GM18505 (cell line): Measurements from ENCODE around the gene ZNF689.

ENCODE experiments used
- ATAC-seq: cut with Tn5 transposase; IDR thresholded peaks from one replicate; pipeline ENCODE4 v1.9.1; 2021; ENCODE audit not compliant: unreplicated experiment
- POLR2A ChIP-seq: IDR thresholded peaks from 4 replicates; pipeline ENCODE4 v1.6.1; 2011; ENCODE audit warnings: borderline replicate concordance; ENCODE audit not compliant: insufficient read depth, insufficient read length; ENCODE audit errors: extremely low read depth

Gene ZNF689

DNA sequence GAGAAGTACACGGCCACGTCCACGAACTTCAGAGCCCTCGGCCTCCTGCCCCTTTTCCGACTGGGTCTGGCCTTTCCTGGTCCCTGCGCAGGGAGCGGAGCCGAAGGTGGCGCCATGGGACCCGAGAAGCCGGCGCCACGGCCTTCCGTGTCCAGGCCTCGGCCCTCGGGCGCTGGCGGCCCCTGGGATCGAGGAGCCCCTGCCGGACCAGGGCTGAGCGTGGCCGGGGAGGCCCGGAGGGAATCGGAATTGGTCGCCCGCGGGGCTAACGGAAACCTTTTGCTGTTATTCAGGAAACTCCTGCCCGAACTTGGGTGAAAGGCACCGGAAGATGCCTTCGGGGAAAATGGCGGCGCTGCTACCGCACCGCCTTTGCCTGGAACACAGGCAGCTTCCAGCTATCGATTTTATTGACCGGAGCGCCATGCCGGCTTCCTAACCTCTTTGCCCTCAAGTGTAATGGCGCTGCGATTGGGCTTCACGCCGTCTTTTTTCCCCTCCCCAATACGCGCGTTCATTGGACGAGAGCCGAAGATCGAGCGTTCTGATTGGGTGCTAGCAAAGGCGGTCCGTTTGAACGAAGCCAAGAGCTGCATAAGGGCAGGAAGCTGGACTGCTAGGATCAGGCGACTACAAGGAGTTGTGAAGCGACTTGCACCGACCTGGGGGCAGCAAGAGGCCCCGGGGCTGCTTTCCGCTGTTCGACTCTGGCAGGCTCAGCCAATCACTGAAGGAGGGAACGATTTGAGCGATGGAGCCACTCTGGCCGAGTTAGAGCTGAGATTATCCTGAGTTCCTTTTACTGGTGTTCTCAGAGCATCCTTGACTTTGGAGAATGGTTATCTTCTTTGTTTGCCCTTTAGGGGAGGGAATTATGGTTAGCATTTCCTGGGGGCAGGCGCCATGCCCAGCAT, at the start of gene ZNF689:
Gene ZNF689, minus strand, starts transcription at position 464 of the 914 bp plus-strand sequence. Its CDS starts 348 bp downstream, at position 116.
- peak; percentile 82 for ATAC-seq
- TF ChIP-seq POLR2A, result peak; percentile 84

DNA sequence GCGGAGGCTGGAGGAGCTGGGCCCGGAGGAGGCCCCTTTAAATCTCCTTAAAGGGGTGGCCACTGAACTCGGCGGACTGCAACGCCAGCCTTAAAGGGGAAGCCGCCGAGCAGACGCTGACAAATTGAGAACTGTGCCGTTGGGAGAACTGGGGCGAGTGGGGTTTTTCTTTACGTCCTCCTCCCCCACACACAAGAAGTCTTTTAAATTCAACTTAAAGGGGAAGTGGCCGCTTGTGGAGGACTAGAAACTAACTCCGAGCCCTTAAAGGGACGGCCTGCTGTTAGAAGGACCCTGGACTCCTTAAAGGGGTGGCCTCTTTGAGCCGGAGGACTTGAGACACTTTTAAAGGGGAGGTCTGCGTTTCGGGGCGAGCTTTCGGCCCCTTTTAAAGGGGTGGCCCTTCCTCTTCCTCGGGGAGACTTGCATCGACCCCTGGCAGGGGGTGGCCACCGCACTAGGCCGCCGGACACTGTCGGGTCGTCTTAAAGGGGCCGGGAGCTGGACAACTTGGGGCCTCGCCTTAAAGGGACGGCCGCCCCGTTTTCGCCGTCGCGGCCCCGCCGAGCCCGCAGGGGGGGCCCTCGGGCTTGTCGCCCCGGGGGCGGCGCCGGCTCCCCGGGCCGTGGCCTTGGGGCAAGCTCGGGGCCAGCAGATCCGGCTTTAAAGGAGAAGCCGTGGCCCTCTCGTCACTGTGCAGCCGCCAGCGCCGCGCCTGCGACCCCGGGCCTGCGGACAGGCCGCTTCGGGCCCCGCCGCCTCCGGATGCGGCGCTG, 48.7 kb upstream of the ZNF689 start:
- ATAC-seq, result peak; percentile 27
- peak; percentile 57 for TF ChIP-seq POLR2A

DNA sequence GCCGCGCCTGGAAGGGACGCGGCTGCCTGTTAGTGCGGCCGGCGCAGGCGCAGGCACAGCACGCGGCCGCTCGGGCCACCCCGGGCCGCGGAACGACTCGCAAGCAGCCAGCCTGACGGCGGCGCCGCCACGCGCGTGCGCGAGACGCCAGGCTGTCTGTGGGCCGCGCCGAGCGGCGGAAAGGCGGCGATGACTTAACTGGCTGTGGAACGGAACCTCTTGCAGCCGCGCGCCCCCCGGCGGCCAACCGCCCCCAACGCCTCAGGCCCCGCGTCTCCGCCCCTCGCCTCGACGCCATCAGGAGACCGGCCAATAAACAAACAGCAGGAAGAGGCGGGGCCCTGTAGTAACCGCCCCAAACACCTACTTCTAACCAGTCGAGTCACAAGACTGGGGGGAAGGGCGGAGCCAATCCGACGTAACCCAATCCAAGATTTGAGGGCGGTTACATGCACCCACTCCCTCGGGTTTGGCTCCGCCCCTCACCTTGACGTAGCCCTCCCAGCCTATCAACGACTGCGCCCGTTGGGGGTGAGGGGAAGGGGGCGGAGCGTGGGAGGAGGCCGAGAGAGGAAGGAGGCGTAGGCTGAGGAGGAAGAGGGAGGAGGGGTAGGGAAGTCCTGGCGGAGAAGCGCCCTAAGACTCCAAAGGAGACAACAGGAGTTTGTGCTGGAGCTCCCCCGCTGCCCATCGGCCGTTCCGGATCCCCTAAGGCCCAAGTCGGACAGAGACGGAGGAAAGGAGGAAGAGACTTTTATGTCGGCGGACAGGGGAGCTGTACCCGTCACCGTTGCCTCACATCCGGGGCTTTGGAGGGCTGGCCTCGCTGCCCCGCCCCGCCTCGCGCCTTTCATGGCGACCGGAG, 47.9 kb upstream of the ZNF689 start, which contains the start of gene FBRS:
Gene FBRS, plus strand, starts transcription at position 566 of the 865 bp plus-strand sequence. CDS start 1,088 bp downstream, outside the sequence.
- TF ChIP-seq POLR2A, result peak; percentile 77
- peak; percentile 62 for ATAC-seq

GRCh38 chr16:30656974-30657865, 47.0 kb upstream of the ZNF689 start:
- TF ChIP-seq POLR2A, result no peak
- ATAC-seq, result no peak

DNA sequence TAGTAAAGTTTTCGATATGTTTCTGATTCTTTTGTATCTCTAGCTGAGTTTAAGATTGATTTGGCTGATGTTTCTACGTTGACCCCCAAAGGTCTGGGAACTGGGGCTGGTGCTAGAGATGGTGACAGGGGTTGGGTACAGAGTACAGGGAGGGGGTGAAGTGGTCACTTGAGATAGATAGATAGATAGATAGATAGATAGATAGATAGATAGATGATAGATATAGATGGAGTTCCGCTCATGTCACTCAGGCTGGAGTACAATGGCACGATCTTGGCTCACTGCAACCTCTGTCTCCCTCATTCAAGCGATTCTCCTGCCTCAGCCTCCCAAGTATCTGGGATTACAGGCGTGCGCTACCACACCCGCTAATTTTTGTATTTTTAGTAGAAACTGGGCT, 46.2 kb upstream of the ZNF689 start:
- no peak for TF ChIP-seq POLR2A
- no peak for ATAC-seq

DNA sequence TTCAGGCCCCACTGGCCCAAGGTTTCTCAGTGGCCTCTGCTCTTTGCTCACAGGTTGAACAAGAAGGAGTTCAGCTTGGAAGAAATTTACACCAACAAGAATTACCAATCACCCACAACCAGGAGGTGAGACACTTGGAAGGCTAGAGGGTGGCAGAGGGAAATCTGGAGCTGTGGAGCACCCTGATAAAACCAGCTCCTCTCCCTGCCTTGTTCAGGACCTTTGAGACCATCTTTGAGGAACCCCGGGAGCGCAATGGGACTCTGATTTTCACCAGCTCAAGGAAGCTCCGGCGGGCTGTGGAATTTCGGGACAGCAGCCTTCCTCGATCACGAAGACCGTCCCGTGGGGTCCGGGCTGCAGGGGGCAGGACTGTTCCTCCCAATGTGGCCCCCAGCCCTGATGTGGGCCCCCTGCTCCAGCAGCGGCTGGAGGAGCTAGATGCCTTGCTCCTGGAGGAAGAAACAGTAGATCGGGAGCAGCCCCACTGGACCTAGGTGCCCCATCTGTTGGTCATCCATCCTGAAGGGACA, 45.7 kb upstream of the ZNF689 start:
- no peak for ATAC-seq
- TF ChIP-seq POLR2A, result no peak

DNA sequence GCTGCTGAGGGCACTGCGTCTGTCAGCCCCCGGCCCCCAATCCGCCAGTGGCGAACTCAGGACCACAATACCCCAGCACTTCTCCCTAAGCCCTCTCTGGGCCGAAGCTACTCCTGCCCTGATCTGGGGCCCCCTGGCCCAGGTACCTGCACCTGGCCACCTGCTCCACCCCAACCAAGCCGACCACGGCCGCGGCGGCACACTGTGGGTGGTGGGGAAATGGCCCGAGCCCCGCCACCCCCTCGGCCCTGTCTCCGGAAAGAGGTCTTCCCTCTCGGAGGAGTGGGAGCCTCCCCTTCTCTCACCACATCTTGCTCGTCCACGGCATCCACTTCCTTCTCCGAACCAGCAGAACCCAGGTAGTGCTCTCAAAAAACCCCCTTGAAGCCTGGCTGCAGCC, 44.7 kb upstream of the ZNF689 start:
- no peak for TF ChIP-seq POLR2A

GRCh38 chr16:30652718-30653117, 42.5 kb upstream of the ZNF689 start:
- ATAC-seq, result no peak
- no peak for TF ChIP-seq POLR2A

More for the DNA sequence above, 44.7 kb upstream of the ZNF689 start:
- no peak for ATAC-seq

- no peak for TF ChIP-seq POLR2A
- no peak for ATAC-seq
Observed at GRCh38 chr16:30652005-30652296, 41.8 kb upstream of the ZNF689 start.

- ATAC-seq, result peak; percentile 50
- TF ChIP-seq POLR2A, result peak; percentile 53
Observed at GRCh38 chr16:30651124-30652004, 41.2 kb upstream of the ZNF689 start.
